ENCODE results near the gene RWDD1. TPM values are rescaled to one million over a fixed set of nuclear protein-coding genes. Genes with fewer than 3 reads are reported as not detected.

Gene RWDD1
- total and polyA plus RNA-seq, 2 of the 13 experiments (the other 11 are each of a cell fraction or from before 2014, with no cell fraction given), result 27.4 to 67.1 TPM

DNA sequence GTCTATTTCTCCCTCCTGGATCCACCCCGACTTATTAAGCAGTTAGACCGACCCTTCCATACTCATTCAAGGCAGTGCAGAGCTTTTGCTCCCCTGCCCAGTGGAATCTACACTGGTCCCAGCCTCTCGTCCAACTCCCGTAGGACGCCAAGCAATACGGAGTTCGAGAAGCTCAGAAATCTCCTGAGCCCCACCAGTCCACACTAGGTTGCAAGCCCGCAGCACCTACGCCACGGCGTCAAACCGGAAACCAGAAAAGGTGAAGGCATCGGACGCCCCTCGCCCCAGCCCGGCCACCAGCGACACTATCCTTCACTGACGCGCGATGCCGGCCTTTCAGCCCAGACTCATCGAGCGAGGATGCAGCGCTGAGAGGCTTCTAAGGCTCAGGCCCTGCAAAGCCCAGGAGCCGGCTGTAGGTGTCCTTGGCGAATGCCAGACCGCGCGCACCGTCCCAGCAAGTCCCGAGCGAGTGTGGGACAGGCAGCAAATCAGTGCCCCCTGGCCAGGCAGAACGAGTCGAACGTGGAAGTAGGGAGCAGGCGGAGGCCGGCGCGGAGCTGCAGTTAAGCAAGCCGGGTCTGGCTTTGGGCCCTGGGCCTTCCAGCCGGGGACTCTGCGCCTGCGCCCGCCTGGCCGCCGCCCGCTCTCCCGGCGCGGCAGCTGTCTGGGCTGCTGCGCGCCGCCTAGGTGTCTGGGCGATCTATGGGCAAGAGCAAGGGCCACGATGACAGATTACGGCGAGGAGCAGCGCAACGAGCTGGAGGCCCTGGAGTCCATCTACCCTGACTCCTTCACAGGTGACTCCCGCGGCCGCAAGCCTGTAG is at the start of gene RWDD1 (continued):
- TF ChIP-seq, protein P1, sequence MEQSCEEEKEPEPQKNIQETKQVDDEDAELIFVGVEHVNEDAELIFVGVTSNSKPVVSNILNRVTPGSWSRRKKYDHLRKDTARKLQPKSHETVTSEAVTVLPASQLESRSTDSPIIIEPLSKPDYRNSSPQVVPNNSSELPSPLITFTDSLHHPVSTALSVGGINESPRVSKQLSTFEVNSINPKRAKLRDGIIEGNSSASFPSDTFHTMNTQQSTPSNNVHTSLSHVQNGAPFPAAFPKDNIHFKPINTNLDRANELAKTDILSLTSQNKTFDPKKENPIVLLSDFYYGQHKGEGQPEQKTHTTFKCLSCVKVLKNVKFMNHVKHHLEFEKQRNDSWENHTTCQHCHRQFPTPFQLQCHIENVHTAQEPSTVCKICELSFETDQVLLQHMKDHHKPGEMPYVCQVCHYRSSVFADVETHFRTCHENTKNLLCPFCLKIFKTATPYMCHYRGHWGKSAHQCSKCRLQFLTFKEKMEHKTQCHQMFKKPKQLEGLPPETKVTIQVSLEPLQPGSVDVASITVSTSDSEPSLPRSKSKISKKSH (CRISPR knock-in tag; IDR thresholded peaks at IDR 0.05; ENCODE audit: borderline replicate concordance), result peak; percentile 49
- TF ChIP-seq ELF4 (CRISPR knock-in tag; IDR thresholded peaks at IDR 0.05; ENCODE audit: borderline replicate concordance) (peak; percentile 63; the same call in 1 of the 2 replicates), KMT2A (CRISPR knock-in tag; IDR thresholded peaks at IDR 0.05) (peak; percentile 99), ZSCAN25 (CRISPR knock-in tag; IDR thresholded peaks at IDR 0.05) (peak; percentile 64; the same call in 1 of the 2 replicates), AGO2 (optimal IDR thresholded peaks at IDR 0.05; ENCODE audit: low read depth, low read length) (peak; percentile 73), PRPF4 (IDR thresholded peaks at IDR 0.05; ENCODE audit: low read depth, low read length, poor library complexity, severe bottlenecking) (no peak), ASH2L (IDR thresholded peaks at IDR 0.05; ENCODE audit: insufficient read length, low read depth, low read length) (peak; percentile 99), MAF1 (CRISPR knock-in tag; IDR thresholded peaks at IDR 0.05; ENCODE audit: borderline replicate concordance) (peak; percentile 92; the same call in 1 of the 2 replicates), ZNF441 (CRISPR knock-in tag; IDR thresholded peaks at IDR 0.05; ENCODE audit: borderline replicate concordance) (no peak; the same call in 1 of the 2 replicates), HMG20A (CRISPR knock-in tag; IDR thresholded peaks at IDR 0.05; ENCODE audit: borderline replicate concordance) (peak; percentile 37; the same call in 1 of the 2 replicates), ZNF296 (CRISPR knock-in tag; conservative IDR thresholded peaks at IDR 0.05) (peak; percentile 65; the same call in 1 of the 2 replicates), PHB2 (IDR thresholded peaks at IDR 0.05; ENCODE audit: partially characterized antibody) (no peak), ZNF598 (CRISPR knock-in tag; IDR thresholded peaks at IDR 0.05; ENCODE audit: borderline replicate concordance) (peak; percentile 98; the same call in 1 of the 2 replicates), REPIN1 (CRISPR knock-in tag; IDR thresholded peaks at IDR 0.05; ENCODE audit: borderline replicate concordance, low read depth) (peak; percentile 100)
- TF ChIP-seq, protein P2, sequence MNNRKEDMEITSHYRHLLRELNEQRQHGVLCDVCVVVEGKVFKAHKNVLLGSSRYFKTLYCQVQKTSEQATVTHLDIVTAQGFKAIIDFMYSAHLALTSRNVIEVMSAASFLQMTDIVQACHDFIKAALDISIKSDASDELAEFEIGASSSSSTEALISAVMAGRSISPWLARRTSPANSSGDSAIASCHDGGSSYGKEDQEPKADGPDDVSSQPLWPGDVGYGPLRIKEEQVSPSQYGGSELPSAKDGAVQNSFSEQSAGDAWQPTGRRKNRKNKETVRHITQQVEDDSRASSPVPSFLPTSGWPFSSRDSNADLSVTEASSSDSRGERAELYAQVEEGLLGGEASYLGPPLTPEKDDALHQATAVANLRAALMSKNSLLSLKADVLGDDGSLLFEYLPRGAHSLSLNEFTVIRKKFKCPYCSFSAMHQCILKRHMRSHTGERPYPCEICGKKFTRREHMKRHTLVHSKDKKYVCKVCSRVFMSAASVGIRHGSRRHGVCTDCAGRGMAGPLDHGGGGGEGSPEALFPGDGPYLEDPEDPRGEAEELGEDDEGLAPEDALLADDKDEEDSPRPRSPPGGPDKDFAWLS (CRISPR knock-in tag; IDR thresholded peaks at IDR 0.05; ENCODE audit: borderline replicate concordance), result no peak
- TF ChIP-seq, protein P3, sequence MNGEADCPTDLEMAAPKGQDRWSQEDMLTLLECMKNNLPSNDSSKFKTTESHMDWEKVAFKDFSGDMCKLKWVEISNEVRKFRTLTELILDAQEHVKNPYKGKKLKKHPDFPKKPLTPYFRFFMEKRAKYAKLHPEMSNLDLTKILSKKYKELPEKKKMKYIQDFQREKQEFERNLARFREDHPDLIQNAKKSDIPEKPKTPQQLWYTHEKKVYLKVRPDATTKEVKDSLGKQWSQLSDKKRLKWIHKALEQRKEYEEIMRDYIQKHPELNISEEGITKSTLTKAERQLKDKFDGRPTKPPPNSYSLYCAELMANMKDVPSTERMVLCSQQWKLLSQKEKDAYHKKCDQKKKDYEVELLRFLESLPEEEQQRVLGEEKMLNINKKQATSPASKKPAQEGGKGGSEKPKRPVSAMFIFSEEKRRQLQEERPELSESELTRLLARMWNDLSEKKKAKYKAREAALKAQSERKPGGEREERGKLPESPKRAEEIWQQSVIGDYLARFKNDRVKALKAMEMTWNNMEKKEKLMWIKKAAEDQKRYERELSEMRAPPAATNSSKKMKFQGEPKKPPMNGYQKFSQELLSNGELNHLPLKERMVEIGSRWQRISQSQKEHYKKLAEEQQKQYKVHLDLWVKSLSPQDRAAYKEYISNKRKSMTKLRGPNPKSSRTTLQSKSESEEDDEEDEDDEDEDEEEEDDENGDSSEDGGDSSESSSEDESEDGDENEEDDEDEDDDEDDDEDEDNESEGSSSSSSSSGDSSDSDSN (CRISPR knock-in tag; IDR thresholded peaks at IDR 0.05), result peak; percentile 100
- TF ChIP-seq, protein P4, sequence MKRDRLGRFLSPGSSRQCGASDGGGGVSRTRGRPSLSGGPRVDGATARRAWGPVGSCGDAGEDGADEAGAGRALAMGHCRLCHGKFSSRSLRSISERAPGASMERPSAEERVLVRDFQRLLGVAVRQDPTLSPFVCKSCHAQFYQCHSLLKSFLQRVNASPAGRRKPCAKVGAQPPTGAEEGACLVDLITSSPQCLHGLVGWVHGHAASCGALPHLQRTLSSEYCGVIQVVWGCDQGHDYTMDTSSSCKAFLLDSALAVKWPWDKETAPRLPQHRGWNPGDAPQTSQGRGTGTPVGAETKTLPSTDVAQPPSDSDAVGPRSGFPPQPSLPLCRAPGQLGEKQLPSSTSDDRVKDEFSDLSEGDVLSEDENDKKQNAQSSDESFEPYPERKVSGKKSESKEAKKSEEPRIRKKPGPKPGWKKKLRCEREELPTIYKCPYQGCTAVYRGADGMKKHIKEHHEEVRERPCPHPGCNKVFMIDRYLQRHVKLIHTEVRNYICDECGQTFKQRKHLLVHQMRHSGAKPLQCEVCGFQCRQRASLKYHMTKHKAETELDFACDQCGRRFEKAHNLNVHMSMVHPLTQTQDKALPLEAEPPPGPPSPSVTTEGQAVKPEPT (CRISPR knock-in tag; IDR thresholded peaks at IDR 0.05; ENCODE audit: low read depth), result peak; percentile 97
- TF ChIP-seq, protein P5, sequence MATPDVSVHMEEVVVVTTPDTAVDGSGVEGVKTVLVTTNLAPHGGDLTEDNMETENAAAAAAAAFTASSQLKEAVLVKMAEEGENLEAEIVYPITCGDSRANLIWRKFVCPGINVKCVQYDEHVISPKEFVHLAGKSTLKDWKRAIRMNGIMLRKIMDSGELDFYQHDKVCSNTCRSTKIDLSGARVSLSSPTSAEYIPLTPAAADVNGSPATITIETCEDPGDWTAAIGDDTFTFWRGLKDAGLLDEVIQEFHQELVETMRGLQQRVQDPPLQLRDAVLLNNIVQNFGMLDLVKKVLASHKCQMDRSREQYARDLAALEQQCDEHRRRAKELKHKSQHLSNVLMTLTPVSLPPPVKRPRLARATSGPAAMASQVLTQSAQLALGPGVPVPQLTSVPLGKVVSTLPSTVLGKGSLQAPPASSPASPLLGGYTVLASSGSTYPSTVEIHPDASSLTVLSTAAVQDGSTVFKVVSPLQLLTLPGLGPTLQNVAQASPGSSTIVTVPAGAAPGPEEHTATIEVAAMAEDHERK (CRISPR knock-in tag; IDR thresholded peaks at IDR 0.05; ENCODE audit: low read depth), result peak; percentile 57

Data from HepG2 (cell line).